LNCaP clone FGC (cell line): ENCODE measurements around the gene BMPER.

Experiments used
- DNase-seq: peaks from one replicate; pipeline ENCODE4 v3.0.0-alpha.2; 2011; ENCODE audit warnings: low read depth
- H3K4me3 ChIP-seq: 2 replicates; pipeline ENCODE4 v1.5.1; 2011; ENCODE audit warnings: mild to moderate bottlenecking, low read depth, low read length, control low read depth
- CTCF ChIP-seq: IDR thresholded peaks from 2 replicates; pipeline ENCODE4 v1.5.1; 2012; ENCODE audit warnings: mild to moderate bottlenecking; ENCODE audit not compliant: control insufficient read depth, insufficient read depth; ENCODE audit errors: extremely low read depth

The BMPER gene

GRCh38 chr7:33872870-33873269, 32.5 kb upstream of the BMPER start:
- no peak for TF ChIP-seq CTCF
- DNase-seq, result no peak
- no peak overlapping the region for H3K4me3 ChIP-seq

GRCh38 chr7:33873518-33873917, 31.8 kb upstream of the BMPER start:
- no peak for DNase-seq
- H3K4me3 ChIP-seq, result no peak overlapping the region
- TF ChIP-seq CTCF, result no peak

GRCh38 chr7:33873981-33874750, 31.2 kb upstream of the BMPER start:
- TF ChIP-seq CTCF, result no peak
- H3K4me3 ChIP-seq, result no peak overlapping the region
- no peak for DNase-seq

- H3K4me3 ChIP-seq, result no peak overlapping the region
- no peak for TF ChIP-seq CTCF
- DNase-seq, result no peak
Observed at GRCh38 chr7:33874943-33875342, 30.4 kb upstream of the BMPER start.

- H3K4me3 ChIP-seq, result no peak overlapping the region
- no peak for TF ChIP-seq CTCF
- DNase-seq, result no peak
Observed at GRCh38 chr7:33876596-33877274, 28.6 kb upstream of the BMPER start.

- DNase-seq, result no peak
- no peak for TF ChIP-seq CTCF
- no peak overlapping the region for H3K4me3 ChIP-seq
Observed at GRCh38 chr7:33880787-33881186, 24.6 kb upstream of the BMPER start.
